GM21737 (cell line): ENCODE results near the gene EIF5A.

Experiments used
- ATAC-seq: cut with Tn5 transposase; IDR thresholded peaks from one replicate; pipeline ENCODE4 v1.9.1; 2021; ENCODE audit warnings: mild to moderate bottlenecking, moderate library complexity; ENCODE audit not compliant: unreplicated experiment

Gene EIF5A

GRCh38 chr17:7352910-7353635, 45.6 kb downstream of the EIF5A start:
- no peak for ATAC-seq

DNA sequence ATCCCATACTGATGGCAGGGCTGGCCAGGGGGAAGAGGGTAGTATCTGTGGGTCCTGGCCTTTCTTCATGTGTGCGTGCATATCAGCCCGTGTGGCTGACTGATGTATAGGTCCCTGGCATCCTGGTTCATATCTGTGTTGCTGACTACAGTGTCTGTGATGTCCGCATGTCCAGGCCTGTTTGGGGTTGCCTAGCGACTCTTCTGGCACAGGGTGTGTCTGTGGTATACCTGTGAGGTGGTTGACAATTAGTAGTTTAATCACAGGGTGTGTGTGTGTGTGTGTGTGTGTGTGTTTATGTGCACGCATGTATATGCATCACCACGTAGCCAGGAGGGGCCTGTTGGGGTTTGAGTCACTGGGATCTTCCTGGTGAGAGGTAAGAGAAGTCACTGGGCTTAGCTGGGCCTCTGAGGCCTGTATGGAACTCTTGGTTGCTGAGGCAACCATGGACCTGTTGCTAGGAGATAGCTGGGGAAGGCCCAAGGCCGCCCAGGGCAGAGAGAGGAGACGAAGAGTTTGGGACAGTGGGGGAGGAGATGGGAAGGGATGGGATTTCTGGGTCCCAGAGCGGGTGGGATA, 46.9 kb downstream of the EIF5A start:
- ATAC-seq: no peak

DNA sequence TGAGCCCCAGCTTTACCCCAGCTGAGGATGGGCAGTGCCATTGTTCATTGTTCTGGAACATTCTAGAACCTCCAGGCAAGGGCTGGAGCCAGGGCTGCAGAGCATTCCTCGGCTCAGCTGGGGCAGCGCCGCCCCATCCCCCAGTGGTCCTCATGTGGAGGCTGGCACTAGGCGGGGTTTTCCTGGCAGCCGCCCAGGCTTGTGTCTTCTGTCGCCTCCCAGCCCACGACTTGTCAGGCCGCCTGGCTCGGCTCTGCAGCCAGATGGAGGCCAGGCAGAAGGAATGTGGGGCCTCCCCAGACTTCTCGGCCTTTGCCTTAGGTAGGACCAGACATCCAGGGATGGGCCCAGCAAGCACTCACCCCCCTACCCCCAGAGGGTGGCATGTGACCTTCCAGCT, 47.6 kb downstream of the EIF5A start, which contains the start of gene TMEM95:
Gene TMEM95 (plus strand): TSS at position 104 of the 400 bp plus-strand sequence. CDS start 49 bp downstream, at position 153.
- no peak for ATAC-seq

- no peak for ATAC-seq
Observed at GRCh38 chr17:7355573-7355972, 48.1 kb downstream of the EIF5A start.

GRCh38 chr17:7356072-7356549, 48.7 kb downstream of the EIF5A start:
- ATAC-seq: no peak

DNA sequence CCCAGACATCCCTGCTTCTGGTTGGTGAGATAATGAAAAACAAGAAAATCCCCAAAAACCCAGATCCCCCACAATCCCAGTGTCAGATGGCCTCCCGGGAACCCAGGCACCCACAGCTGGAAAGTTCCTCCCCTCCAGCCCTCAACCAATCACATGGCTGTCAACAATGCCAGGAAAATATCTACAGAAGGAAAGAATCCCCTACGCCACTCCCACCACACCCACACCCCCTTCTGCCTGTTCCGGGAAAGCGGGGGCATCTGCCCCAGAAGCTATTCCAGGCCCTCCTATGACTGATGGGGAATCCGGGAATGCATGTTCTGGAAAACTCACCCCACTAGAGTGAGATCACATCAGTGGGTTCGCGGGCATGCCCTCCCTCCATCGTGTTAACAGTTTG, 49.3 kb downstream of the EIF5A start:
- no peak for ATAC-seq

DNA sequence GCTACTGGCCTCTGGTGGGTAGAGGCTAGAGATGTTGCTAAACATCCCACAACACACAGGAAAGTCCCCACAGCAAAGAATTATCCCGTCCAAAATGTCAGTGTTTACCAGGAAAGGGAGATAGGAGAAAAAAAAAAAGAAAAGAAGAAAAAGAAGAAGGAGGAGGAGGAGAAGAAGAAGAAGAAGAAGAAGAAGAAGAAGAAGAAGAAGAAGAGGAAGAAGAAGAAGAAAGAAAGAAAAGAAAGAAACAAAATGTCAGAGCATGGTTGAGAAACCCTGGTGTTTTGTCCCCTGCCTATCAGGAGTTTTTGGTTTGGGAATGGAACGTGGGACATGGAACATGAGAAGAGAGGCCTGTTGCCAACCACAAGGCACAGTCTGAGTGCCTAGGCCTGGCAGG, 50.0 kb downstream of the EIF5A start:
- ATAC-seq: no peak

DNA sequence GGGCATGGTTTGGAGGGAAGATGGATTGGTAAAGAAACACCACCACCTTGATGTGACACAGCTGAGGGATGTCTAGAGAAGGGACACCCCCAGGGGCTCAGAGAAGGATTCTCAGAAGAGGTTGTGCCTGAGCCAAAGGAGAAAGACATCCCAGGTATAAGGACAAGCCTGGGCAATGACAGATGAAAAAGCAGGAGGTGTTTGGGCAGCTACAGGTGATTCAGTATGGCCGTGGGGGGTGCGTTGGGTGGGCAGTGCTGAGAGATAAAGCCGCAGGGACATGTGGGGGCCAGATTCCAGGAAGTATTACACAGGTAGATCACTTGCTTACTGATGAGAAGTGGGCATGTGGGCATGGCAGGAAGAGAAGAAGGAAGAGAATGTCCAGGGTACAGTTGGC, 54.5 kb downstream of the EIF5A start:
- no peak for ATAC-seq
